DND-41 (cell line): ENCODE results near the gene PAPLN.

Source experiments
- EZH2 ChIP-seq: IDR thresholded peaks from 3 replicates; pipeline ENCODE4 v1.6.1; 2012; ENCODE audit warnings: borderline replicate concordance, low read depth, mild to moderate bottlenecking, moderate library complexity, low read length, inconsistent platforms; ENCODE audit not compliant: severe bottlenecking
- TF ChIP-seq, protein P1 (sequence below): IDR thresholded peaks from 2 replicates; pipeline ENCODE4 v1.5.1; 2012; ENCODE audit warnings: borderline replicate concordance, low read length, moderate library complexity, mild to moderate bottlenecking; ENCODE audit not compliant: poor library complexity, severe bottlenecking; ENCODE audit errors: extremely low read depth

DNA sequence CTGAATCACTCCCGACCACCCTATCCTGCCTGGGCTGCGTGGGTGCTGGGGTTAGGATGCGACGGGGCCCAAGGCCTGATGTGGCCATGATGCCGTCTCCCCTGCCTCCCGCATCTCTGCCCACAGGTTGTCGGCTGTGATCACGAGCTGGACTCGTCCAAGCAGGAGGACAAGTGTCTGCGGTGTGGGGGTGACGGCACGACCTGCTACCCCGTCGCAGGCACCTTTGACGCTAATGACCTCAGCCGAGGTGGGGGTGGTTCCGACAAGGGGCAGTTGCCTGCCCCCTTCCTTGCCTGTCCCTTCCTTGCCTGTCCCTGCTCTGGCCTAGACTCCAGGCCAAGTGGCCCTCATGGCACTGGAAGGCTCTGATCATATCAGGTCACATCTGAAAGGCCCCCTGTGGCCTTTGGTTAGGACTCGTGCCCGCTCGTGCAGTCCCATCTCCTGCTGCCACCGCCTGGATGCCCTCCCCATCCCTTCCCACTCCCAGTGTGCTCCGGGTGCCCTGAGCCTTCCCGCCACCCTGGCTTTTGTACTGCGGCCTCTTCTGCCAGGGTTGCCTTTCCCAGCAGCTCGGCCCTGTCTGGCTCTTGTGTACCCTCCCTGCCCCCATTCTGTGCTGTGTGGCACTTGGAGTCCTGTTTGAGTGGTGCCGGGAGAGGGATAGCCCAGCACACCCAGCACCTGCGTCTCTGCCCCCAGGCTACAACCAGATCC lies 13.6 kb downstream of the PAPLN start:
- TF ChIP-seq, protein P1, sequence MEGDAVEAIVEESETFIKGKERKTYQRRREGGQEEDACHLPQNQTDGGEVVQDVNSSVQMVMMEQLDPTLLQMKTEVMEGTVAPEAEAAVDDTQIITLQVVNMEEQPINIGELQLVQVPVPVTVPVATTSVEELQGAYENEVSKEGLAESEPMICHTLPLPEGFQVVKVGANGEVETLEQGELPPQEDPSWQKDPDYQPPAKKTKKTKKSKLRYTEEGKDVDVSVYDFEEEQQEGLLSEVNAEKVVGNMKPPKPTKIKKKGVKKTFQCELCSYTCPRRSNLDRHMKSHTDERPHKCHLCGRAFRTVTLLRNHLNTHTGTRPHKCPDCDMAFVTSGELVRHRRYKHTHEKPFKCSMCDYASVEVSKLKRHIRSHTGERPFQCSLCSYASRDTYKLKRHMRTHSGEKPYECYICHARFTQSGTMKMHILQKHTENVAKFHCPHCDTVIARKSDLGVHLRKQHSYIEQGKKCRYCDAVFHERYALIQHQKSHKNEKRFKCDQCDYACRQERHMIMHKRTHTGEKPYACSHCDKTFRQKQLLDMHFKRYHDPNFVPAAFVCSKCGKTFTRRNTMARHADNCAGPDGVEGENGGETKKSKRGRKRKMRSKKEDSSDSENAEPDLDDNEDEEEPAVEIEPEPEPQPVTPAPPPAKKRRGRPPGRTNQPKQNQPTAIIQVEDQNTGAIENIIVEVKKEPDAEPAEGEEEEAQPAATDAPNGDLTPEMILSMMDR, result no peak
- TF ChIP-seq EZH2, result no peak
